Measurements from ENCODE around the gene APBA2.

GRCh38 chr15:29086001-29086400 lies 200.2 kb downstream of the APBA2 start:
- TF ChIP-seq CTCF (IDR thresholded peaks at IDR 0.05) (no peak), POLR2A (IDR thresholded peaks at IDR 0.05) (no peak), POLR2AphosphoS5 (IDR thresholded peaks at IDR 0.05) (no peak)

Measured in upper lobe of left lung (tissue), 4 donors.